Mesendoderm (in vitro differentiated cells): ENCODE measurements around the gene THAP5.

Experiments used
- DNase-seq: peaks from one replicate; pipeline ENCODE4 v3.0.0; 2013
- H2AK5ac ChIP-seq: 2 replicates; pipeline ENCODE4 v1.6.1; 2013; ENCODE audit warnings: low read length, inconsistent platforms
- H2BK120ac ChIP-seq: 2 replicates; pipeline ENCODE4 v1.6.1; 2013; ENCODE audit warnings: low read depth, mild to moderate bottlenecking, low read length, moderate library complexity, mixed read lengths
- H2BK15ac ChIP-seq: replicated peaks from 2 replicates; pipeline ENCODE4 v1.6.1; 2013; ENCODE audit warnings: low read depth, mild to moderate bottlenecking, moderate library complexity
- H2BK5ac ChIP-seq: 2 replicates; pipeline ENCODE4 v1.6.1; 2013; ENCODE audit warnings: low read length, inconsistent platforms
- H3K18ac ChIP-seq: 2 replicates; pipeline ENCODE4 v1.6.1; 2013; ENCODE audit warnings: mild to moderate bottlenecking, low read length, mixed read lengths
- H3K23ac ChIP-seq: one replicate; pipeline ENCODE4 v1.6.1; 2013; ENCODE audit warnings: low read length
- H3K27ac ChIP-seq: 2 replicates; pipeline ENCODE4 v1.5.1; 2013; ENCODE audit warnings: low read depth, mild to moderate bottlenecking, inconsistent platforms, low read length, moderate library complexity
- H3K27me3 ChIP-seq: 2 replicates; pipeline ENCODE4 v1.6.1; 2013; ENCODE audit warnings: low read length, control low read depth, mild to moderate bottlenecking, inconsistent platforms; ENCODE audit not compliant: insufficient read depth, poor library complexity
- H3K36me3 ChIP-seq: 2 replicates; pipeline ENCODE4 v1.6.1; 2013; ENCODE audit warnings: low read length, inconsistent platforms; ENCODE audit not compliant: control insufficient read depth, insufficient read depth
- H3K4ac ChIP-seq: one replicate; pipeline ENCODE4 v1.6.1; 2013; ENCODE audit warnings: low read depth, mild to moderate bottlenecking, low read length, moderate library complexity
- H3K4me1 ChIP-seq: 2 replicates; pipeline ENCODE4 v1.6.1; 2013; ENCODE audit warnings: low read depth, low read length, inconsistent platforms; ENCODE audit not compliant: control insufficient read depth
- H3K4me2 ChIP-seq: 2 replicates; pipeline ENCODE4 v1.6.1; 2013; ENCODE audit warnings: low read length
- H3K4me3 ChIP-seq: 2 replicates; pipeline ENCODE4 v1.5.1; 2013; ENCODE audit warnings: mild to moderate bottlenecking, low read length
- H3K56ac ChIP-seq: one replicate; pipeline ENCODE4 v1.6.1; 2013; ENCODE audit warnings: low read length
- H3K79me1 ChIP-seq: 2 replicates; pipeline ENCODE4 v1.6.1; 2013; ENCODE audit warnings: low read length, inconsistent platforms
- H3K79me2 ChIP-seq: 2 replicates; pipeline ENCODE4 v1.6.1; 2013; ENCODE audit warnings: mild to moderate bottlenecking, low read length; ENCODE audit not compliant: control insufficient read depth, insufficient read depth
- H3K9ac ChIP-seq: 2 replicates; pipeline ENCODE4 v1.6.1; 2013; ENCODE audit warnings: low read length, inconsistent platforms
- H4K5ac ChIP-seq: one replicate; pipeline ENCODE4 v1.6.1; 2013; ENCODE audit warnings: low read length
- H4K8ac ChIP-seq: one replicate; pipeline ENCODE4 v1.6.1; 2013; ENCODE audit warnings: low read depth, mild to moderate bottlenecking, control low read depth, low read length, moderate library complexity
- WGBS: extraction: QIAGEN DNeasy Blood & Tissue Kit; methylation state at CpG from one replicate; pipeline ENCODE4 v1.1.7; 2013; ENCODE audit warnings: low lambda C conversion rate, missing lambda C conversion rate; ENCODE audit not compliant: insufficient coverage; ENCODE audit errors: extremely low coverage; 5-methylcytosine and 5-hydroxymethylcytosine counted together

THAP5 gene

DNA sequence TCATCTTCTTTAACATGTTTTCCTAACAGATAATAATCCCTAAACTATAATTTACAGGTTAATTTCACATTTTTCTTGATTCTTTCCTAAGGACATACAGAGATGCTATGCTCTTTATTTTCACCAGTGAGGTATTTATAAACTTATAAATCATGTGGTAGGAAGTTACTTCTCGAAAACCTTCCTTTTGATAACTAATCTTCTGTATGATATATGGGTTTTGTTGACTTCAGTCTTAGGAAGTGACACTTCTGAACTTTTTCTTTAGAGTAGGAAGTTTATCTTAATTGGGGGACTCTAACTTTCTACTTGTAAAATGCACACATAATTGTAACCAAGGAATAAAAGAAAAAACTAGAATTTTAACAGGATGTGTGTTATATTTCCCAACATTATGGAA is 33.8 kb downstream of the THAP5 start:
- no peak overlapping the region for H3K9ac ChIP-seq

GRCh38 chr7:108535257-108535656 is 34.2 kb downstream of the THAP5 start:
- no peaks in the 10 kb centered on the region for H3K79me2 ChIP-seq
- H3K27ac ChIP-seq: no peak overlapping the region
- H3K56ac ChIP-seq: no peak overlapping the region
- H3K36me3 ChIP-seq: no peaks in the 10 kb centered on the region
- no peak overlapping the region for H4K5ac ChIP-seq
- no peak overlapping the region for H3K9ac ChIP-seq
- H3K4me2 ChIP-seq: no peak overlapping the region
- no peak overlapping the region for H2BK120ac ChIP-seq
- DNase-seq: no peak
- WGBS: no CpG with 5 or more reads among the region's 5 CpGs
- no peak overlapping the region for H2BK5ac ChIP-seq
- H3K4me1 ChIP-seq: no peaks in the 10 kb centered on the region
- H4K8ac ChIP-seq: no peak overlapping the region
- H3K4ac ChIP-seq: no peak overlapping the region
- no peak overlapping the region for H3K18ac ChIP-seq
- H2AK5ac ChIP-seq: no peak overlapping the region
- H2BK15ac ChIP-seq: no peak overlapping the region
- H3K27me3 ChIP-seq: no peaks in the 10 kb centered on the region
- no peaks in the 10 kb centered on the region for H3K79me1 ChIP-seq
- no peak overlapping the region for H3K23ac ChIP-seq
- H3K4me3 ChIP-seq: no peak overlapping the region

More for the DNA sequence above, 33.8 kb downstream of the THAP5 start:
- Histone ChIP-seq H2BK120ac (no peak overlapping the region), H3K4me2 (no peak overlapping the region), H3K56ac (no peak overlapping the region), H2BK5ac (no peak overlapping the region), H3K79me1 (no peaks in the 10 kb centered on the region), H3K36me3 (no peaks in the 10 kb centered on the region), H3K18ac (no peak overlapping the region), H2AK5ac (no peak overlapping the region), H4K8ac (no peak overlapping the region), H3K27me3 (no peaks in the 10 kb centered on the region), H3K4me1 (no peaks in the 10 kb centered on the region), H3K4me3 (no peak overlapping the region), H4K5ac (no peak overlapping the region), H3K4ac (no peak overlapping the region), H3K27ac (no peak overlapping the region), H3K79me2 (no peaks in the 10 kb centered on the region), H3K23ac (no peak overlapping the region), H2BK15ac (no peak overlapping the region)
- no CpG with 5 or more reads among the region's 1 CpG for WGBS
- no peak for DNase-seq

DNA sequence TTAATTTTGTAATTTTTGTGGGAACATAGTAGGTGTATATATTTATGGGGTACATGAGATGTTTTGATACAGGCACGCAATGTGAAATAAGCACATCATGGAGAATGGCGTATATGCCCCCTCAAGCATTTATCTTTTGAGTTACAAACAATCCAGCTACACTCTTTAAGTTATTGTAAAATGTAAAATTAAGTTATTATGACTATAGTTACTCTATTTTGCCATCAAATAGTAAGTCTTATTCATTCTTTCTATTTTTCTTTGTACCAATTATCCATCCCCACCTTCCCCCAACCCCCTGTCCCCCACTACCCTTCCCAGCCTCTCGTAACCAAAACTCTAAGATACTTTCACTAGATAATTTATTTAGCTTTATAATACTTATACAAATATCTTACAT is 35.8 kb downstream of the THAP5 start:
- Histone ChIP-seq H3K4me2 (no peak overlapping the region), H3K79me1 (no peaks in the 10 kb centered on the region), H3K4me3 (no peak overlapping the region), H3K4ac (no peak overlapping the region), H2BK5ac (no peak overlapping the region), H3K9ac (no peak overlapping the region), H3K79me2 (no peaks in the 10 kb centered on the region), H4K5ac (no peak overlapping the region), H3K27me3 (no peaks in the 10 kb centered on the region), H3K36me3 (no peaks in the 10 kb centered on the region), H2BK15ac (no peak overlapping the region), H3K4me1 (no peaks in the 10 kb centered on the region), H2BK120ac (no peak overlapping the region), H3K23ac (no peak overlapping the region), H2AK5ac (no peak overlapping the region), H3K56ac (no peak overlapping the region), H4K8ac (no peak overlapping the region), H3K27ac (no peak overlapping the region), H3K18ac (no peak overlapping the region)
- no peak for DNase-seq
- WGBS: no CpG with 5 or more reads among the region's 3 CpGs

- Histone ChIP-seq H3K79me2 (peaks cover 4% of the 10 kb centered on the region), H3K27me3 (no peaks in the 10 kb centered on the region), H2BK5ac (no peak overlapping the region), H2AK5ac (no peak overlapping the region), H2BK15ac (no peak overlapping the region), H3K27ac (no peak overlapping the region), H3K9ac (no peak overlapping the region), H3K36me3 (no peaks in the 10 kb centered on the region), H3K4me3 (no peak overlapping the region), H3K56ac (no peak overlapping the region), H3K18ac (no peak overlapping the region), H3K4ac (no peak overlapping the region), H4K8ac (no peak overlapping the region), H3K23ac (no peak overlapping the region), H2BK120ac (no peak overlapping the region), H3K4me2 (no peak overlapping the region), H3K79me1 (peaks cover 2% of the 10 kb centered on the region), H3K4me1 (no peaks in the 10 kb centered on the region), H4K5ac (no peak overlapping the region)
- WGBS: no CpG with 5 or more reads among the region's 3 CpGs
- peak; percentile 51 for DNase-seq
Observed at GRCh38 chr7:108529341-108529740, 40.2 kb downstream of the THAP5 start.

DNA sequence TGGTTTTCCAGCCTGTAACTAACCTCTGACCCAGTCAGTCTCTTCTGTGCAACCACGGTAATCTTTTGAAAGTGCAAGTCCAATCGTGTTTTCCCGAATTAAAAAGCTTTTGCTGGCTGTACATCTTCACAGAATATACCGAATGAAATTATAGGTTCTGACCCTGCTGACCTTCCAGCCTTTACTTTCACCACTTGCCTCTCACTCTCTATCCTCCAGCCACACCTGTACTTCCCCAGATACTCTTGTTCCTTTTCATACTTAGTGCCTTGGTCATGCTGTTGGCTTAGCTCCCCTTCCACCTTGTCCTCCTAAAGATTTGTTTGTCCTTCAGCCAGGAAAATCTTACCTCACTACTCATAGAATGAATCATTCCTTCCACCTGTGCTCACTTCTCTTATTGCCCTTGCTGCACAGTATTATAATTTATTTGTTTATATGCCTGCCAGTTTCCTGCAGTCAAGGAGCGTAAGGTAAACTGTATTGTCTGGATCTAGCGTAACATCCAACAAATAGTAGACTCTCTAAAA is 41.3 kb downstream of the THAP5 start:
- Histone ChIP-seq H3K27me3 (no peaks in the 10 kb centered on the region), H3K79me2 (peaks cover 7% of the 10 kb centered on the region), H3K4me2 (no peak overlapping the region), H3K9ac (no peak overlapping the region), H3K36me3 (no peaks in the 10 kb centered on the region), H2BK120ac (no peak overlapping the region), H2BK15ac (no peak overlapping the region), H3K27ac (no peak overlapping the region), H3K4me1 (peaks cover 2% of the 10 kb centered on the region), H3K79me1 (peaks cover 4% of the 10 kb centered on the region), H3K18ac (no peak overlapping the region), H2BK5ac (no peak overlapping the region), H3K4me3 (no peak overlapping the region), H4K5ac (no peak overlapping the region), H4K8ac (no peak overlapping the region), H3K4ac (no peak overlapping the region), H2AK5ac (no peak overlapping the region), H3K56ac (no peak overlapping the region), H3K23ac (no peak overlapping the region)
- WGBS: no CpG with 5 or more reads among the region's 6 CpGs
- no peak for DNase-seq

DNA sequence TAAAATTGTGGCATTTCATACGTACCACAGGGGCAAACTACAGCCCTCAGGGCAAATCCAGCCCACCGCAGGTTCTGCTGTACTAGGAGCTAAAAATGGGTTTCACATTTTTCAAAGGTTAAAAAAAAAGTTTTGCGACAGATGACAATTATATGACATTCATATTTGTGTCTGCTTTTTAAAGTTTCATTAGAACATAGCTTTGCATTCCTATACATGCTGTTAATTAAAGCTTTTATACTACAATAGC is 42.8 kb downstream of the THAP5 start:
- Histone ChIP-seq H2BK5ac (no peak overlapping the region), H3K18ac (no peak overlapping the region), H4K5ac (no peak overlapping the region), H3K4me2 (peak overlapping the region; percentile 17), H3K4me3 (peak overlapping the region; percentile 29), H2BK120ac (no peak overlapping the region), H3K36me3 (no peaks in the 10 kb centered on the region), H3K4me1 (peaks cover 6% of the 10 kb centered on the region), H4K8ac (peak overlapping the region; percentile 16), H3K79me1 (peaks cover 4% of the 10 kb centered on the region), H3K9ac (peak overlapping the region; percentile 72), H3K79me2 (peaks cover 7% of the 10 kb centered on the region), H3K23ac (no peak overlapping the region), H3K27me3 (no peaks in the 10 kb centered on the region), H3K4ac (no peak overlapping the region), H2BK15ac (no peak overlapping the region), H3K56ac (peak overlapping the region; percentile 88), H3K27ac (peak overlapping the region; percentile 85), H2AK5ac (no peak overlapping the region)
- DNase-seq: no peak
- WGBS: no CpG with 5 or more reads among the region's 3 CpGs
